ENCODE measurements around the gene PIM2. TPM values are rescaled to one million over a fixed set of nuclear protein-coding genes. Genes with fewer than 3 reads are reported as not detected.
A peak's percentile ranks its signal among the peaks of the same experiment; 100 is the strongest.
"Not testable (repeated sequence)": the region's sequence is repeated elsewhere in the genome, so short reads cannot be mapped to it uniquely, and the experiment has no call there.

The PIM2 gene
- total RNA-seq, 1 donor from 2014 or later: 13.1 TPM

- peak; percentile 55 for TF ChIP-seq CTCF (conservative IDR thresholded peaks at IDR 0.05; ENCODE audit: low read depth, low read length)
- peak; percentile 13 for DNase-seq (ENCODE audit: low read depth)
- peak overlapping the region; percentile 56 for H3K4me3 ChIP-seq (ENCODE audit: low read depth, low read length)
Measured at GRCh38 chrX:48891402-48892288, 27.2 kb downstream of the PIM2 start.

- H3K4me3 ChIP-seq (ENCODE audit: low read depth, low read length): peak overlapping the region; percentile 56
- no peak for TF ChIP-seq CTCF (conservative IDR thresholded peaks at IDR 0.05; ENCODE audit: low read depth, low read length)
- no peak for DNase-seq (ENCODE audit: low read depth)
Measured at GRCh38 chrX:48890934-48891401, 27.9 kb downstream of the PIM2 start.

- no peak for TF ChIP-seq CTCF (conservative IDR thresholded peaks at IDR 0.05; ENCODE audit: low read depth, low read length)
- peak overlapping the region; percentile 56 for H3K4me3 ChIP-seq (ENCODE audit: low read depth, low read length)
- no peak for DNase-seq (ENCODE audit: low read depth)
Measured at GRCh38 chrX:48890296-48890925, 28.4 kb downstream of the PIM2 start.

- DNase-seq (ENCODE audit: low read depth); H3K4me3 ChIP-seq (ENCODE audit: low read depth, low read length): not testable (repeated sequence)
Measured at GRCh38 chrX:48886586-48886985, 32.2 kb downstream of the PIM2 start.

GRCh38 chrX:48883729-48884128 lies 35.1 kb downstream of the PIM2 start:
- no peak for TF ChIP-seq CTCF (conservative IDR thresholded peaks at IDR 0.05; ENCODE audit: low read depth, low read length)
- H3K4me3 ChIP-seq (ENCODE audit: low read depth, low read length): no peak overlapping the region
- DNase-seq (ENCODE audit: low read depth): no peak

- DNase-seq (ENCODE audit: low read depth); H3K4me3 ChIP-seq (ENCODE audit: low read depth, low read length): not testable (repeated sequence)
Measured at GRCh38 chrX:48876944-48877343, 41.9 kb downstream of the PIM2 start.

- not testable (repeated sequence) for H3K4me3 ChIP-seq (ENCODE audit: low read depth, low read length); DNase-seq (ENCODE audit: low read depth)
Measured at GRCh38 chrX:48872017-48872416, 46.8 kb downstream of the PIM2 start.

- DNase-seq (ENCODE audit: low read depth): no peak
- TF ChIP-seq CTCF (conservative IDR thresholded peaks at IDR 0.05; ENCODE audit: low read depth, low read length): no peak
Measured at GRCh38 chrX:48864210-48864609, 54.6 kb downstream of the PIM2 start.

More at GRCh38 chrX:48864210-48864609, 54.6 kb downstream of the PIM2 start:
- H3K4me3 ChIP-seq (ENCODE audit: low read depth, low read length): no peak overlapping the region

Other genes starting within 250 kb of the PIM2 start
- gene WAS, start 235.2 kb downstream of the PIM2 start, total RNA-seq: 0.29 TPM in 1 of 2 replicates, not detected in the other
- gene SUV39H1, start 222.3 kb downstream of the PIM2 start, total RNA-seq: 13.3 and 28.6 TPM in 2 replicates
- not detected in 2 replicates for gene GLOD5, start 157.3 kb downstream of the PIM2 start, total RNA-seq
- gene GATA1, start 132.4 kb downstream of the PIM2 start, total RNA-seq: not detected in 2 replicates
- 30.8 and 46.2 TPM in 2 replicates for gene HDAC6, start 117.0 kb downstream of the PIM2 start, total RNA-seq
- not detected in 2 replicates for gene ERAS, start 92.5 kb downstream of the PIM2 start, total RNA-seq
- gene PCSK1N, start 83.4 kb downstream of the PIM2 start, total RNA-seq: 12.4 and 19.3 TPM in 2 replicates
- 93.7 and 104 TPM in 2 replicates for gene TIMM17B, start 21.3 kb downstream of the PIM2 start, total RNA-seq
- gene PQBP1, start 21.1 kb downstream of the PIM2 start, total RNA-seq: 84.6 and 86.0 TPM in 2 replicates
- gene SLC35A2, start 7.4 kb downstream of the PIM2 start, total RNA-seq: 20.5 and 22.0 TPM in 2 replicates
- gene OTUD5, start 38.6 kb upstream of the PIM2 start, total RNA-seq: 34.4 and 44.2 TPM in 2 replicates
- 0.51 and 1.1 TPM in 2 replicates for gene KCND1, start 52.8 kb upstream of the PIM2 start, total RNA-seq
- gene GRIPAP1, start 83.2 kb upstream of the PIM2 start, total RNA-seq: 15.8 and 24.6 TPM in 2 replicates
- gene TFE3, start 124.3 kb upstream of the PIM2 start, total RNA-seq: 51.8 and 63.7 TPM in 2 replicates
- gene CCDC120, start 140.0 kb upstream of the PIM2 start, total RNA-seq: 4.0 and 4.5 TPM in 2 replicates
- 13.5 and 16.7 TPM in 2 replicates for gene PRAF2, start 155.0 kb upstream of the PIM2 start, total RNA-seq
- gene WDR45, start 160.9 kb upstream of the PIM2 start, total RNA-seq: 32.5 and 43.7 TPM in 2 replicates
- gene GPKOW, start 204.7 kb upstream of the PIM2 start, total RNA-seq: 28.9 and 31.9 TPM in 2 replicates
- 8.3 and 9.6 TPM in 2 replicates for gene MAGIX, start 243.7 kb upstream of the PIM2 start, total RNA-seq